ENCODE data around the gene UBD.

DNA sequence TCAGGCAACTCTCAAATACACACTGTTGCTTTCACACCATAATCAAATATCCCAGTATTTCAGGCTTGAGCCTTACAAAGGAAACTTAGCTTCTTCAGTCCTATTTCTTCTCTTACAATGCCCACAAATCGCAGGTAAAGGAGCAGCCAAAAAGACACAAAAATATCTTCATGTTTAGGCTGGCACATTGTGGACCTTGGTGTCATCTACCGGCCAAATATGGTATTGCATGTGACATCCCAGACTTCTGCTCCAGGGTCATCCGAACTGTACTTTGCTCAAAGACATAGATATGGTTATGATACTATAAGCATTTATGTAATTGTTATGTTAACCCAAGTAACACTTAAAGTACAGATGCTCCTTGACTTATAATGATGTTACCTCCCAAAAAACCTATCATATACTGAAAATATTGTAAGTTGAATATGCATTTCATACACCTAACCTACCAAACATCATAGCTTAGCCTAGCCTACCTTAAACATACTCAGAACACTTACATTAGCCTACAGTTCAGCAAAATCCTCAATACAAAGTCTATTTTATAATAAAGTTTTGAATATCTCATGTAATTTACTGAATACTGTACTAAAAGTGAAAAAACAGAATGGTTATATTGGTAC is 30.0 kb upstream of the UBD start:
- peak; percentile 83 for TF ChIP-seq CTCF (tag by site-specific recombination; IDR thresholded peaks at IDR 0.05)
- no peak for TF ChIP-seq ZBTB20 (tag by site-specific recombination; IDR thresholded peaks at IDR 0.05)
- TF ChIP-seq BCL11A (tag by site-specific recombination; IDR thresholded peaks at IDR 0.05; ENCODE audit: low read depth): no peak
- TF ChIP-seq HOXA7 (CRISPR knock-in tag; IDR thresholded peaks at IDR 0.05; ENCODE audit: borderline replicate concordance): no peak
- no peak for TF ChIP-seq ZNF169 (tag by site-specific recombination; IDR thresholded peaks at IDR 0.05)
- no peak for TF ChIP-seq PBX3 (CRISPR knock-in tag; IDR thresholded peaks at IDR 0.05)
- no peak for TF ChIP-seq ZNF549 (tag by site-specific recombination; IDR thresholded peaks at IDR 0.05)

All from HEK293 (cell line).